ENCODE data around the gene KCNH8. TPM values are rescaled to one million over a fixed set of nuclear protein-coding genes. Genes with fewer than 3 reads are reported as not detected.

Gene KCNH8
- polyA plus RNA-seq, 1 donor from 2014 or later: 28.9 TPM

- H3K27me3 ChIP-seq (ENCODE audit: insufficient read depth, low read depth, low read length): no peaks in the 10 kb centered on the region
- no peaks in the 10 kb centered on the region for H3K79me2 ChIP-seq (replicated peaks; ENCODE audit: insufficient read depth, low read length)
- H3K4me3 ChIP-seq (ENCODE audit: low read length): no peak overlapping the region
- TF ChIP-seq POLR2AphosphoS5 (IDR thresholded peaks at IDR 0.05) (no peak), EZH2 (IDR thresholded peaks at IDR 0.05; ENCODE audit: borderline replicate concordance, insufficient read depth, low read length, poor library complexity, severe bottlenecking) (no peak), SMC3 (conservative IDR thresholded peaks at IDR 0.05; ENCODE audit: poor library complexity) (no peak), EP300 (conservative IDR thresholded peaks at IDR 0.05; ENCODE audit: poor library complexity, severe bottlenecking) (no peak), CTCF (IDR thresholded peaks at IDR 0.05; ENCODE audit: poor library complexity, severe bottlenecking) (no peak), REST (IDR thresholded peaks at IDR 0.05; ENCODE audit: borderline replicate concordance) (no peak), MXI1 (conservative IDR thresholded peaks at IDR 0.05; ENCODE audit: poor library complexity, severe bottlenecking) (no peak), RAD21 (conservative IDR thresholded peaks at IDR 0.05) (no peak), TAF1 (IDR thresholded peaks at IDR 0.05; ENCODE audit: low read depth) (no peak)
- no peak overlapping the region for H3K9ac ChIP-seq (ENCODE audit: low read length)
- H3K9me3 ChIP-seq (ENCODE audit: low read length): no peaks in the 10 kb centered on the region
- H4K20me1 ChIP-seq (ENCODE audit: insufficient read depth): no peaks in the 10 kb centered on the region
- H2AFZ ChIP-seq (ENCODE audit: low read depth, low read length): no peak overlapping the region
- peaks cover 3% of the 10 kb centered on the region for H3K36me3 ChIP-seq (ENCODE audit: insufficient read depth, low read length)
- H3K9me2 ChIP-seq (ENCODE audit: insufficient read depth, low read length): no peaks in the 10 kb centered on the region
- no peak overlapping the region for H3K4me2 ChIP-seq (ENCODE audit: low read length)
- no peaks in the 10 kb centered on the region for H3F3A ChIP-seq (ENCODE audit: insufficient read depth, low read length, poor library complexity, severe bottlenecking)
- no peak overlapping the region for H3K27ac ChIP-seq (ENCODE audit: low read length)
Measured at GRCh38 chr3:19522305-19522704, 374.0 kb downstream of the KCNH8 start.

GRCh38 chr3:19526071-19526470, 377.8 kb downstream of the KCNH8 start:
- H3K9me2 ChIP-seq (ENCODE audit: insufficient read depth, low read length): no peaks in the 10 kb centered on the region
- H3K9ac ChIP-seq (ENCODE audit: low read length): no peak overlapping the region
- no peak overlapping the region for H3K4me2 ChIP-seq (ENCODE audit: low read length)
- H3K27me3 ChIP-seq (ENCODE audit: insufficient read depth, low read depth, low read length): no peaks in the 10 kb centered on the region
- H3K79me2 ChIP-seq (replicated peaks; ENCODE audit: insufficient read depth, low read length): no peaks in the 10 kb centered on the region
- H3F3A ChIP-seq (ENCODE audit: insufficient read depth, low read length, poor library complexity, severe bottlenecking): no peaks in the 10 kb centered on the region
- peaks cover under 1% of the 10 kb centered on the region for H3K36me3 ChIP-seq (ENCODE audit: insufficient read depth, low read length)
- H3K27ac ChIP-seq (ENCODE audit: low read length): no peak overlapping the region
- no peaks in the 10 kb centered on the region for H3K9me3 ChIP-seq (ENCODE audit: low read length)
- TF ChIP-seq MXI1 (conservative IDR thresholded peaks at IDR 0.05; ENCODE audit: poor library complexity, severe bottlenecking) (no peak), CTCF (IDR thresholded peaks at IDR 0.05; ENCODE audit: poor library complexity, severe bottlenecking) (no peak)
- no peaks in the 10 kb centered on the region for H4K20me1 ChIP-seq (ENCODE audit: insufficient read depth)
- no peak overlapping the region for H2AFZ ChIP-seq (ENCODE audit: low read depth, low read length)
- H3K4me3 ChIP-seq (ENCODE audit: low read length): no peak overlapping the region
